Fibroblast of the aortic adventitia (primary cell): Measurements from ENCODE around the gene SEC63. TPM values are rescaled to one million over a fixed set of nuclear protein-coding genes. Genes with fewer than 3 reads are reported as not detected.
"Not testable (repeated sequence)": the region's sequence is repeated elsewhere in the genome, so short reads cannot be mapped to it uniquely, and the experiment has no call there.

Experiments used
- DNase-seq: peaks from one replicate; pipeline ENCODE4 v3.0.0-alpha.2; 2010; ENCODE audit warnings: low read depth
- H3K4me3 ChIP-seq: 2 replicates; pipeline ENCODE4 v1.5.1; 2011; ENCODE audit warnings: low read depth, mild to moderate bottlenecking, control low read depth, low read length, moderate library complexity
- CTCF ChIP-seq: IDR thresholded peaks from 2 replicates; pipeline ENCODE4 v1.5.1; 2011; ENCODE audit warnings: mild to moderate bottlenecking, low read length, control low read depth, inconsistent platforms; ENCODE audit not compliant: insufficient read depth
- total RNA-seq: library from RNA; depleted of rRNA; stranded (reverse); fragments of >200 nt; gene quantifications from 2 replicates; pipeline ENCODE4 v1.2.3, GENCODE V29; 2012; ENCODE audit warnings: low replicate concordance

The SEC63 gene
- total RNA-seq, 1 donor: 49.5 TPM

DNA sequence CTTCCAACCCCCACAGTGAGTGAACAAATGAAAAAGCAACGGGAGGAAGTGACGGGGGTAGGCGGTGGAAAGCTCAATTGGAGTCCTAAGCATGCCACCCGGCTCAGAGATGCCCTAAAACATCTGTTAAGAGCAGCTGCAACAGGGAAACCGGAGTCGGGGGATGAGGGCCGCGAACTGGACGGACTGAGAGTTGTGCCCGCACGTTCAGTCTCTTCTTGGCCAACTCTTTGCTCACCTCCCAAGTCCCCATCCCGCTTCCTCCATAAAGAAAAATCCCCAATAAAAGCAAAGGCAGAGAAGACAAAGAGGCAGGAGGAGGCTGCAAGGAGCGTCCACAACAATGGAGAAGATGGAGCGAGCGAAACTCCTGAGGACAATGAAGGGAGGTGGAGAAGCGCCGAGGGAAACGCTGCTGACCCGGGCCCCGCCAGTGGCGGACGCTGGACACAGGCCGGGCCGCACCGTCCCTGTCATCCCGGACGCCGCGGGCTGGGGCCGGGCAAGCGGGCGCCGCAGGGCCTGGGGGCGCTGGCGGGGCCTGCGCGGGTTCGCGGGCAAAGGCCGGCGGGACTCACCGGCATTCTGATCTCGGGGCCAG is 600 bp downstream of the SEC63 start:
- DNase-seq: peak; percentile 84

DNA sequence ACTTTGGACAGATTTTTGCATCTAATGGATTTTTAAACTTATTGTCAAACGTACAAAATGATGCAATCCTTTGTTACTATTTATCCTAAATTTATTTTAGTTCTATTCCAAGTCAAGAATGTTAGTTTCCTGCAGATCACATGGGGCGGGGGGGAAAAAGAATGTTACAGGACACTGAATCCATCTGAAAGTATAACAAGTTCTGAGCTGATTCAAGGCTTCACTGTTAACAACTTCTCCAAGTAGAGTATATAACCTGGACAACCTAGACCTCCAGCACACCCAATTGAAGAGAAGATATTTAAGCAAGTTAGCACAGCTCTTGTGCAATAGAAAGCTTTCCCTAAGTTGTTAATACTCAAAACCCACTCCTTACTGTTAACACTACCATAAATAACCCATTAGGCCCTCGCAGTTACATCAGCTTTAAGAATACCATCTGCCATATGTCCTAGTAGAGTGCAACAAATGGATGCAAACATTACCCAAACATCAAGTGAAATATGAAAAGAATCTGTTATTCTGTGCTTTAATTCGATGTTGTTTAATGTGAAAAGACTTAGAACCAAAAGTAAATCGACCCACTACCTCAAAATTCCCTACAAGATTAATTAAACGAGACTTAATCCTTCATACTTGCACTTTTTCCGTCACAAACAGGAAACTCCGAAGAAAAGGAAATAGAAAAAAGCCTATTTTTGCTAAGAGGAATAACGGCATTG is 1.3 kb downstream of the SEC63 start:
- H3K4me3 ChIP-seq: peak overlapping the region; percentile 95
- DNase-seq: peak; percentile 62
- no peak for TF ChIP-seq CTCF

More for the DNA sequence above, 600 bp downstream of the SEC63 start:
- no peak for TF ChIP-seq CTCF
- H3K4me3 ChIP-seq: peak overlapping the region; percentile 95

- no peak for DNase-seq
- TF ChIP-seq CTCF: no peak
- H3K4me3 ChIP-seq: peak overlapping the region; percentile 95
Measured at GRCh38 chr6:107956181-107956580, 1.8 kb downstream of the SEC63 start.

- H3K4me3 ChIP-seq: not testable (repeated sequence)
Measured at GRCh38 chr6:107953858-107954414, 4.1 kb downstream of the SEC63 start.

DNA sequence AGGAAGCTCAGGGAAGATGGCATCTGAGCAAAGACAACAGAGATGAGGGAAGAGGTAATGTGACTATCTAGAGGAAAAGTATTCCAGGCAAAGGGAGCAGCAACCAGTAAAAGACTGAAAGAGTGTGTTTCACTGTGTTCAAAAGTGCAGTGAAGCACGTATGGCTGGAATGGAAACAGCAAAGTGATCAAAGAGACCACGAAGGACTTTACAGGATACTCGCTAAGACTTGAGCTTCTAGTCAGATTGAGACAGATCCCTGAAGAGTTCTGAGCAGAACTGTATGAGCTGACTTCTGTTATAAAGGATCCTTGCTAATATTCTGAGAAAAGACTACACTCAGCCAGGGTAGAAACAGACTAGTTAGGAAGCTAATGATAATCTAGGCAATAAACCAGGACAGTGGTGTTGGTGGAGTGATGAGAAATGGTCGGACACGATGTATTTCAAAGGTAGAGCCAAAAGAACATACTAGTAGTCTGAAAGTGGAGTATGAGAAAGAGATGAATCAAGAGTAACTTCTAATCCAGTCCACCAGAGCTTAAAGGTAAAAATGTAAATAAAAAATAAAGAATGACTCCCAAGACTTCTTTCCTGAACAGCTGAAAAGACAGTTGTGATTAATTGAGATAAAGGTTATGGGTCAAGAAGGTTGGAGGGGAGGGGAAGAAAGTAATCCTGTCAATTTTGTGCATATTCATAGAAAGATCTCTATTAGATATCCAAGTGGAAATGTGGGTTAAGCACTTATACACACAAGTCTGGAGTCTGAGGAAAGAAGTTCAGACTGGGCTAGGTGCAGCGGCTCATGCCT is 14.2 kb downstream of the SEC63 start:
- no peak for DNase-seq
- no peak overlapping the region for H3K4me3 ChIP-seq
- TF ChIP-seq CTCF: no peak

More at GRCh38 chr6:107953858-107954414, 4.1 kb downstream of the SEC63 start:
- not testable (repeated sequence) for DNase-seq

GRCh38 chr6:107942142-107942541 is 15.9 kb downstream of the SEC63 start:
- no peak for TF ChIP-seq CTCF
- H3K4me3 ChIP-seq: no peak overlapping the region
- no peak for DNase-seq

DNA sequence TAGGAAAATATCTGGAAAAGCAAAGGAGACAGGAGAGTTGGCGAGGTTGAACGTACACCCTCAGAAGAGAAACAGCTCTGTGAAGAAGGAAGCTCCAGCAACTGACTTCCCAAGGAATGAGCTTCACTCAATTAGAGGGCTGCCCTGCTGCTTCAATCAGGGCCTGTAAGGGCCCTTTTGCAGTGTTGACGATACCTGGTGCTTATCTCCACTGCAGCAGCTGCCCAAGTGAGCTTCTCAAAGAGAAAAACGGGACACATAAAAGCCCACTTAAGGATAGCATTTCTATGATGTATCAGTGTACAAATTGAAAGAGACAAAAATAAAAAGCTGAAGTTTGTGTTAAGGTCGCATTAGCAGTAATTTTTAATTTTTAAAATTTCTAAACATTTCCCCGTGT is 16.4 kb downstream of the SEC63 start:
- no peak overlapping the region for H3K4me3 ChIP-seq
- no peak for DNase-seq
- TF ChIP-seq CTCF: no peak
